CD14-positive monocyte (primary cell): ENCODE data around the gene ZNF837. TPM values are rescaled to one million over a fixed set of nuclear protein-coding genes. Genes with fewer than 3 reads are reported as not detected.
A peak's percentile ranks its signal among the peaks of the same experiment; 100 is the strongest.

Source experiments
- DNase-seq, 3 donors: peaks; one replicate each; pipeline ENCODE4 v3.0.0-alpha.2; 2011 to 2022
- H2AFZ ChIP-seq: 2 replicates; pipeline ENCODE4 v1.6.0; 2012; ENCODE audit warnings: mild to moderate bottlenecking, low read depth, low read length, inconsistent platforms; ENCODE audit not compliant: insufficient read depth, poor library complexity, severe bottlenecking
- H3K27ac ChIP-seq, 2 donors: 1 replicate in 1 of 2; 2 replicates in 1 of 2; pipeline ENCODE4 v1.5.1; 2012 to 2013; ENCODE audit warnings: low read length in 2 of 2, control low read depth in 1 of 2, inconsistent platforms in 1 of 2, low read depth in 1 of 2, mild to moderate bottlenecking in 1 of 2
- H3K27me3 ChIP-seq, 2 donors: one replicate each; pipeline versions ENCODE4 v1.6.0 to v1.6.1; 2011 to 2013; ENCODE audit warnings: low read length in 2 of 2; ENCODE audit not compliant: control insufficient read depth in 2 of 2, insufficient read depth in 2 of 2
- H3K36me3 ChIP-seq, 2 donors: replicated peaks in 1 of 2; 1 replicate in 1 of 2; 2 replicates in 1 of 2; pipeline versions ENCODE4 v1.5.1 to v1.6.1; 2012 to 2013; ENCODE audit warnings: low read length in 2 of 2, control low read depth in 1 of 2, inconsistent platforms in 1 of 2, mild to moderate bottlenecking in 1 of 2; ENCODE audit not compliant: insufficient read depth in 2 of 2, control insufficient read depth in 1 of 2
- H3K4me1 ChIP-seq, 2 donors: 1 replicate in 1 of 2; 2 replicates in 1 of 2; pipeline versions ENCODE4 v1.5.1 to v1.6.1; 2012 to 2013; ENCODE audit warnings: low read length in 2 of 2, control low read depth in 1 of 2, inconsistent platforms in 1 of 2, mild to moderate bottlenecking in 1 of 2, moderate library complexity in 1 of 2; ENCODE audit not compliant: insufficient read depth in 2 of 2, control insufficient read depth in 1 of 2
- H3K4me2 ChIP-seq: replicated peaks from 2 replicates; pipeline ENCODE3; 2012; ENCODE audit warnings: low read length, moderate library complexity, mild to moderate bottlenecking; ENCODE audit not compliant: poor library complexity, severe bottlenecking; ENCODE audit errors: extremely low read depth
- H3K4me3 ChIP-seq, 3 experiments: fragments of 200-600 bp in 1 of 3; sonication (generic) in 1 of 3; replicated peaks in 1 of 3; 1 replicate in 2 of 3; 2 replicates in 1 of 3; pipeline ENCODE4 v1.5.1; 2011 to 2013; ENCODE audit warnings: low read length in 3 of 3, mild to moderate bottlenecking in 3 of 3, control low read depth in 2 of 3, low read depth in 2 of 3, inconsistent platforms in 1 of 3, moderate library complexity in 1 of 3
- H3K79me2 ChIP-seq: 2 replicates; pipeline ENCODE4 v1.6.0; 2012; ENCODE audit warnings: mild to moderate bottlenecking, control low read depth, inconsistent platforms, low read length, moderate library complexity; ENCODE audit not compliant: insufficient read depth
- H3K9ac ChIP-seq: 2 replicates; pipeline ENCODE4 v1.6.0; 2017; ENCODE audit warnings: low read length, mild to moderate bottlenecking; ENCODE audit not compliant: insufficient read depth, poor library complexity, severe bottlenecking
- H3K9me3 ChIP-seq, 2 donors: replicated peaks in 1 of 2; 1 replicate in 1 of 2; 2 replicates in 1 of 2; pipeline versions ENCODE4 v1.5.1 to v1.6.1; 2012 to 2013; ENCODE audit warnings: low read length in 2 of 2, control low read depth in 1 of 2; ENCODE audit not compliant: control insufficient read depth in 1 of 2, insufficient read depth in 1 of 2
- H4K20me1 ChIP-seq: 2 replicates; pipeline ENCODE4 v1.6.0; 2012; ENCODE audit warnings: mild to moderate bottlenecking, low read length, control low read depth, moderate library complexity; ENCODE audit not compliant: insufficient read depth
- H3K27ac Mint-ChIP-seq, 7 donors: one replicate each; pipeline ENCODE4 v1.8.0; 2020; ENCODE audit warnings: mild to moderate bottlenecking in 7 of 7, mixed read lengths in 7 of 7, moderate library complexity in 6 of 7, inconsistent platforms in 2 of 7
- H3K27me3 Mint-ChIP-seq, 3 donors: one replicate each; pipeline ENCODE4 v1.8.0; 2021 to 2022; ENCODE audit warnings: low read depth in 3 of 3, mild to moderate bottlenecking in 3 of 3, mixed read lengths in 3 of 3, moderate library complexity in 3 of 3, inconsistent platforms in 1 of 3
- H3K36me3 Mint-ChIP-seq, 2 donors: one replicate each; pipeline ENCODE4 v1.8.0; 2020; ENCODE audit warnings: mixed read lengths in 2 of 2, inconsistent platforms in 1 of 2, mild to moderate bottlenecking in 1 of 2
- H3K4me1 Mint-ChIP-seq: one replicate; pipeline ENCODE4 v1.8.0; 2020; ENCODE audit warnings: mild to moderate bottlenecking, mixed read lengths
- H3K4me3 Mint-ChIP-seq, 2 donors: one replicate each; pipeline ENCODE4 v1.8.0; 2020; ENCODE audit warnings: mild to moderate bottlenecking in 2 of 2, mixed read lengths in 2 of 2, moderate library complexity in 1 of 2
- H3K9me3 Mint-ChIP-seq, 7 donors: one replicate each; pipeline ENCODE4 v1.8.0; 2020 to 2022; ENCODE audit warnings: mixed read lengths in 7 of 7, mild to moderate bottlenecking in 6 of 7, moderate library complexity in 6 of 7, inconsistent platforms in 2 of 7
- WGBS: methylation state at CpG from one replicate; pipeline ENCODE4 v1.1.5; 2013; ENCODE audit warnings: missing lambda C conversion rate; ENCODE audit not compliant: insufficient coverage; 5-methylcytosine and 5-hydroxymethylcytosine counted together
- intact Hi-C, 2 donors: fragments of 100-400 bp; cut with micrococcal nuclease; formaldehyde crosslinking; loops; one replicate each; pipeline versions ENCODE4 v1.15.0 to v1.15.1; 2023
- polyA plus RNA-seq, 3 donors: library from polyadenylated mRNA; depleted of rRNA in 1 of 3; unstranded in 2 of 3; stranded (reverse) in 1 of 3; fragments of 300-500 nt in 2 of 3; fragments of >200 nt in 1 of 3; fragmentation: Illumina TruSeq in 2 of 3; gene quantifications; 1 replicate in 2 of 3; 2 replicates in 1 of 3; pipeline ENCODE4 v1.2.3, GENCODE V29; 2012 to 2021
- TF ChIP-seq, protein P1 (sequence below): fragments of 200-600 bp; IDR thresholded peaks from one replicate; pipeline ENCODE4 v1.8.0; 2022; ENCODE audit warnings: antibody characterized with exemption, mild to moderate bottlenecking

Gene ZNF837
- polyA plus RNA-seq, 3 donors, result 0.13 to 0.72 (median 0.33) TPM

GRCh38 chr19:58428617-58429016, 47.8 kb upstream of the ZNF837 start:
- TF ChIP-seq, protein P1, sequence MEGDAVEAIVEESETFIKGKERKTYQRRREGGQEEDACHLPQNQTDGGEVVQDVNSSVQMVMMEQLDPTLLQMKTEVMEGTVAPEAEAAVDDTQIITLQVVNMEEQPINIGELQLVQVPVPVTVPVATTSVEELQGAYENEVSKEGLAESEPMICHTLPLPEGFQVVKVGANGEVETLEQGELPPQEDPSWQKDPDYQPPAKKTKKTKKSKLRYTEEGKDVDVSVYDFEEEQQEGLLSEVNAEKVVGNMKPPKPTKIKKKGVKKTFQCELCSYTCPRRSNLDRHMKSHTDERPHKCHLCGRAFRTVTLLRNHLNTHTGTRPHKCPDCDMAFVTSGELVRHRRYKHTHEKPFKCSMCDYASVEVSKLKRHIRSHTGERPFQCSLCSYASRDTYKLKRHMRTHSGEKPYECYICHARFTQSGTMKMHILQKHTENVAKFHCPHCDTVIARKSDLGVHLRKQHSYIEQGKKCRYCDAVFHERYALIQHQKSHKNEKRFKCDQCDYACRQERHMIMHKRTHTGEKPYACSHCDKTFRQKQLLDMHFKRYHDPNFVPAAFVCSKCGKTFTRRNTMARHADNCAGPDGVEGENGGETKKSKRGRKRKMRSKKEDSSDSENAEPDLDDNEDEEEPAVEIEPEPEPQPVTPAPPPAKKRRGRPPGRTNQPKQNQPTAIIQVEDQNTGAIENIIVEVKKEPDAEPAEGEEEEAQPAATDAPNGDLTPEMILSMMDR, result no peak
- peaks cover 0 to 3% (median 0%) of the 10 kb centered on the region in 3 donors for H3K27me3 Mint-ChIP-seq
- WGBS, result 100% methylated on average over 1 of the region's 1 CpG
- H3K27ac Mint-ChIP-seq, result no peak overlapping the region
- H3K4me1 Mint-ChIP-seq, result no peaks in the 10 kb centered on the region
- no peak overlapping the region for H3K4me3 Mint-ChIP-seq
- Histone ChIP-seq H3K4me2 (no peak overlapping the region), H2AFZ (no peak overlapping the region), H3K9me3 (peaks cover 82 to 94% of the 10 kb centered on the region in 2 donors), H3K36me3 (peaks cover 1 to 18% of the 10 kb centered on the region in 2 donors), H4K20me1 (no peaks in the 10 kb centered on the region), H3K27me3 (no peaks in the 10 kb centered on the region), H3K79me2 (no peaks in the 10 kb centered on the region), H3K4me1 (no peaks in the 10 kb centered on the region), H3K9ac (no peak overlapping the region), H3K4me3 (no peak overlapping the region), H3K27ac (no peak overlapping the region)
- no peak for DNase-seq
- peaks cover 55 to 94% (median 85%) of the 10 kb centered on the region in 7 donors for H3K9me3 Mint-ChIP-seq
- H3K36me3 Mint-ChIP-seq, result peaks cover 0 to 8% of the 10 kb centered on the region in 2 donors
- intact Hi-C loops, result no loop called here

DNA sequence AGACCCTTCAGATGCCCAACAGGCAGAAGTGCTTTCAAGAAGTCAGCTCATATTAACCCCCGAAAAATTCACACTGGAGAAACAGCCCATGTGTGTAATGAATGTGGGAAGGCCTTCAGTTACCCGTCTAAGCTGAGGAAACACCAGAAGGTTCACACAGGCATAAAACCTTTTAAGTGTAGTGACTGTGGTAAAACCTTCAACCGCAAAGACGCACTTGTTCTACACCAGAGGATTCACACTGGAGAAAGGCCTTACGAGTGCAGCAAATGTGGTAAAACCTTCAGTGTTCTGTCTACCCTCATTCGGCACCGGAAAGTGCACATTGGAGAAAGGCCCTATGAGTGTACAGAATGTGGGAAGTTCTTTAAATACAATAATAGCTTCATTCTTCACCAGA, 36.2 kb upstream of the ZNF837 start:
- Mint-ChIP-seq H3K36me3 (peaks cover 24 to 41% of the 10 kb centered on the region in 2 donors), H3K9me3 (peaks cover 14 to 55% (median 45%) of the 10 kb centered on the region in 7 donors)
- H3K4me3 ChIP-seq, result no peak overlapping the region

More for the DNA sequence above, 36.2 kb upstream of the ZNF837 start:
- Histone ChIP-seq H3K4me2 (no peak overlapping the region), H3K4me1 (no peaks in the 10 kb centered on the region), H3K36me3 (peaks cover 19 to 36% of the 10 kb centered on the region in 2 donors), H3K27me3 (no peaks in the 10 kb centered on the region), H4K20me1 (no peaks in the 10 kb centered on the region), H3K27ac (no peak overlapping the region), H3K9me3 (peaks cover 29 to 58% of the 10 kb centered on the region in 2 donors), H3K9ac (no peak overlapping the region), H3K79me2 (no peaks in the 10 kb centered on the region), H2AFZ (no peak overlapping the region)
- no peaks in the 10 kb centered on the region for H3K4me1 Mint-ChIP-seq
- WGBS, result 97% methylated on average over 3 of the region's 7 CpGs
- no peak for DNase-seq
- H3K27ac Mint-ChIP-seq, result peak overlapping the region in 1 of 7 donors; percentile 9
- peaks cover 0 to 4% (median 0%) of the 10 kb centered on the region in 3 donors for H3K27me3 Mint-ChIP-seq
- H3K4me3 Mint-ChIP-seq, result no peak overlapping the region
- intact Hi-C loops, result no loop called here
- TF ChIP-seq, protein P1, result no peak
